NCI-H2171 (cell line): ENCODE measurements around the gene ZDHHC1.

Source experiments
- DNase-seq: peaks from one replicate; lab custom pipeline; 2025; lab: John Stamatoyannopoulos, UW

The ZDHHC1 gene

GRCh38 chr16:67415872-67416793 is at the start of gene ZDHHC1:
Gene ZDHHC1 (minus strand): TSS chr16:67416477. CDS start chr16:67407775, 8,702 bp downstream.
- peak; percentile 19 for DNase-seq

- no peak for DNase-seq
Measured at GRCh38 chr16:67464565-67464964, 48.3 kb upstream of the ZDHHC1 start.

- no peak for DNase-seq
Measured at GRCh38 chr16:67463691-67464090, 47.4 kb upstream of the ZDHHC1 start.

DNA sequence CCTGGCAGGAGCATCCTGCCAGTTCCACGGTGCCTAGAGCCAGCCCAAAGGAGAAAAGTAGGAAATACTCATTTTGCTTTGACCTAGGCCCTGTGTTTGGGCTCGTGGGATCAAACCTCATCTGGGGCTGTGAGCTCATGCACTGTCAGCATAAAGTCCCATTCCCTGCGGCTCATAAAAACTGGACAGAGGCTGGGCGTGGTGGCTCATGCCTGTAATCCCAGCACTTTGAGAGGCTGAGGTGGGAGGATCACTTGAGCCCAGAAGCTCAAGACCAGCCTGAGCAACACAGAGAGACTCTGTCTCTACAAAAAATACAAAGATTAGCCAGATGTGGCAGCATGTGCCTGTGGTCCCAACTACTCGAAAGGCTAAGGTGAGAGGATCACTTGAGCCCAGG is 46.8 kb upstream of the ZDHHC1 start:
- DNase-seq: no peak

GRCh38 chr16:67462279-67462655 is 46.0 kb upstream of the ZDHHC1 start:
- no peak for DNase-seq

GRCh38 chr16:67461600-67462278 is 45.5 kb upstream of the ZDHHC1 start:
- DNase-seq: no peak

GRCh38 chr16:67460961-67461360 is 44.7 kb upstream of the ZDHHC1 start:
- no peak for DNase-seq

- DNase-seq: no peak
Measured at GRCh38 chr16:67460168-67460567, 43.9 kb upstream of the ZDHHC1 start.

- no peak for DNase-seq
Measured at GRCh38 chr16:67459861-67460150, 43.5 kb upstream of the ZDHHC1 start.

GRCh38 chr16:67459066-67459860 is 43.0 kb upstream of the ZDHHC1 start:
- no peak for DNase-seq

DNA sequence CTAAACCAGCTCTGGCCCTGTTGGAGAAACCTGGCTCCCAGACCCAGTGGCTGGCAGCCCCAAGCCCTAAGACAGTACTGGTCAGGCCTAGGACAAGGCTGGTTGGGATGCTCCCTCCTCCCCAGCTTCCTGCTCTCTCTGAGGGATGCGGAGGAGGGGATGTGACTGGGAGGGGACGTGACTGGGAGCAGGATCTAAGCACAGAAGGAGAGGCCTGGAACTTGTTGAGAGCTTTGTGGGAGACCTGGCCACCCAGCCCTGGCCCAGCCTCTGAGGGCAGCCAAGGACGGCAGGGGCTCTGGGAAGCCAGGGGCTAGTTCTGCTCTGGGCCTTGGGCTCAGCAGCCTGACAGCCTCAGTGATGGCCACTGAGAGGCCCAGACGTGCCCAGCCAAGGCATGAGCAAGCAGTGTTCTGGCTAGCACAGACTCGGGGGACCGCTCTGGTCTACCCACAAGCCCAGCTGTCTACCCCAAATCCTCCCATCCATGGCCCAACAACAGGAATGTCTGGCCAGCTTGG is 41.9 kb upstream of the ZDHHC1 start:
- no peak for DNase-seq

DNA sequence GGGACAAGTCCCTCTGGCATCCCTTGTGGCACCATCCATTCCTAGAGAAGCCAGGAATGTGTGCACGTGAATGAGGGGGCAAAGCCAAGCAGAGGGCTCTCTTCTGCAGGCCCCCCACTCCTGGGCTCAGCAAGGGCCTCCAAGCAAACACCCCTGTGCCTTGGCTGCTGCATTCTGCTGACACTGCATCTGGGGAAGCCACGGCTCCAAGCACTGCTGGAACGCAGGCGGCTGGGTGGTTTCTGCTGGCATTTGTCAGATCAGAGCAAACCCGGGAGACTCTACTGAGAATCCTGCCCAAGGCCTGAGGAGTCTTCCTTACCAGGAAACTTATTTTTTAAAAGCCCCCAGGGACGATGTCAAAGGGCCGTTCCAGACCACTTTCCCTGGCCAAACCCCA is 41.3 kb upstream of the ZDHHC1 start:
- no peak for DNase-seq

DNA sequence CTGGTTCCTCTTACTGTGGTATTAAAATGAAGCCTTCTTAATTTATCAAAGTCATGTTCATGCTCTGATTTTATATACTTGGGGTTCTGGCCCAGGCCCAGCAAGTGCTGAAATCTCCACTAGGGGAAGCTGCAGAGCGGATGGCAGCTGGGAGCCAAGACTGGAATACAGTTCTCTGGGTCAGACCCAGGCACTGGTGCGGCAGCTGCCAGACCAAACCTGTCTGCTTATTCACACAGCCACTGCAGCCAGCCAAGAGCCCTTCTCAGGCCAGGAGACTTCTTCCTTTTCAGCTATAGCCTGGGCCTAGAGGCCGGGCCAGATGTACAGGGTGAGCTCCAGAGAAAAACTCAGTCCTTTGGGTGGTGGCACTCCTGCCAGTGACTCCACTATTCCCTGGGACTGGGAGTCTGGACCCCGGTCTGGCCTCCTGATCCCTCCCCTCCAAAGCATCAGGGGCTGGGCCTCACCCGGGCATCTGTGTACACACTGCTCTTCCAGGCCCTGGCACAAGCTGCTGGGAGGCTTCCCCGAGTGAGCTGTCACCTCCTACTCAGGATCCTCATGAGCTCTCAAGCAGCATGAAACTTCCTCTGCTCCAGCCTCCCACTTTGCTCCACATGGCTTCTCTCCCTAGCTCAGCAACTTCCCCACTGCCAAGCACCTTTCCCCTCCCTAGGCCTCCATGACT is 40.3 kb upstream of the ZDHHC1 start:
- no peak for DNase-seq

GRCh38 chr16:67454852-67455251 is 38.6 kb upstream of the ZDHHC1 start:
- no peak for DNase-seq

GRCh38 chr16:67454104-67454503 is 37.8 kb upstream of the ZDHHC1 start:
- no peak for DNase-seq

GRCh38 chr16:67451704-67452435 is 35.6 kb upstream of the ZDHHC1 start:
- DNase-seq: no peak

- DNase-seq: no peak
Measured at GRCh38 chr16:67451061-67451703, 34.9 kb upstream of the ZDHHC1 start.

GRCh38 chr16:67449739-67450138 is 33.5 kb upstream of the ZDHHC1 start:
- DNase-seq: no peak

- no peak for DNase-seq
Measured at GRCh38 chr16:67449336-67449735, 33.1 kb upstream of the ZDHHC1 start.

DNA sequence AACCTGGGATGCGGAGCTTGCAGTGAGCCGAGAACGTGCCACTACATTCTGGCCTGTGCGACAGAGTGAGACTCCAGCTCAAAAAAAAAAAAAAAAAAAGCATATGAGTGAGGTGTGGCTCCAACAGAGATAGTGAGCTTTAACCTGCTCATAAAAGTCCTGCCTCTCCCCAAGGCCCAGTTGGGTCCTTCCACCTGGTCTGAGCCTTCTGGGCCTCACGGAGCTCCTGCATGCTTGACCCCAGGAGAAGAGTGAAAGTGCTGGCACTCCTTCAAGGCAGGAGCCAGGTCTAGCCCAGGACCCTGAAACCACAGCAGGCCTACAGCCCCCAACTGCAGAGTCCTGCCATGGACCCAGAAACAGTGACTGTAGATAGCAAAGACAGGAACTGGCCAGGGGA is 32.3 kb upstream of the ZDHHC1 start:
- no peak for DNase-seq
